HG03159 (cell line): ENCODE measurements around the gene MUC4.
"Not testable (repeated sequence)": the region's sequence is repeated elsewhere in the genome, so short reads cannot be mapped to it uniquely, and the experiment has no call there.

Experiments used
- ATAC-seq: cut with Tn5 transposase; IDR thresholded peaks from one replicate; pipeline ENCODE4 v1.9.1; 2021; ENCODE audit warnings: mild to moderate bottlenecking, moderate library complexity; ENCODE audit not compliant: unreplicated experiment

The MUC4 gene

DNA sequence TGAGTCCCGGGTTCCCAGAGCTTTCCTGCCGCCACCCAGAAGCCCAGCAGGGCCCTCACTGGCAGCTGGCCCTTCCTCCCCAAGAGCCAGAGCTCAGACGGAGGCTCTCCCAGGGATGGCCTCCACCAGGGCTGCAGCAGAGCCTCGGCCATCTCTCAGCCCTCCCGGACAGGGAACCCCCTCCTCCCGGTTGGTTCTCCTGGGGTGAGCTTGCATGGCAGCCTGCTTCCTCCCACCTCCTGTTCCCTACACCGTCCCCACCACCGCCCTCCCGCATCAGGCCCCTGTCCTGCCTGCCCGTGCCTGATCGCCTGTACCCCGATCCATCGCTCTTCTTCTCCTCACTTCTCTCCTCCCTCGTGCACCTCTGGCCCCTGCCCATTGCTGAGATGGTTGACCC, 24.1 kb upstream of the MUC4 start:
- ATAC-seq: no peak

DNA sequence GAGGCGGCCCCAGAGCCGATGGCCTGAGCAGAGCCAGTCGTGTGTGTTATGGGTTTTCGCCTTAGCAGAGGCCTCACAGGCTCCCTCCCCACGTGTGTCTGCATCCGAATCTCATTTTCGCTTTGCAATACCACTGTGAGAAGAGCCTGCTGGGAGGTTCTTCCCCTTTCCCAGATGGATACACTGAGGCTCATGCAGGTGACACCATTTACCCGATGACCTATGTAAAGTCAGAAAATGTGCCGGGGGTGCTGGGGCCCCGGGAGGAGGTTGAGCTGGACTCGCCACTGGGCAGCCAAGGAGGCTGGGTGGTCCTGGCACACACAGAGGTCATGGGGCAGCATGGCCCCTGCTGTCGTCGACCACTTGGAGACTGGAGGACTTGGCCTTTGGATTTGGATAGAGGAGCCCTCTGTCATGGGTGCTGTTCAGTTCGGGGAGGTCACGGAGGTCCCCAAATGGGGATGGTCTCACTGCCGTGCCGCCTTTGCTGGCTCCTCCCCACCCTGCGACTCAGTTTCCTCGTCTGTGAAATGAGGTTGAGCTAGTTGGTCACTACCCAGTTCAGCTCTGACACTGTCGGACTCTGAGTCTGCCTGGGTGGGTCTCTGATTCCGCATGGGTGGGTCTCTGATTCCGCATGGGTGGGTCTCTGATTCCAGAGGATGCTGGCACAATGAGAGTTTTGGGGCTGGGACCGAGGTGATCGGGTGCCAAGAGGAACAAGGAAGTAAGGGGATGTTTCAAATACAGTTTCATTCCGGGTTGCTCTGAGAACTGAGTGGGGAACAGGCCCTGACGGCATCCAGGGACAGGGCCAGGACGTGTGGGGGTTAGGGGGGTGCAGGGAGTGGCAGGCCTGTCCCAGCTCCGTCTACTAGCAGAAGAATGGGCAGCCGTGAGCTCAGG, 23.2 kb upstream of the MUC4 start:
- ATAC-seq: no peak

DNA sequence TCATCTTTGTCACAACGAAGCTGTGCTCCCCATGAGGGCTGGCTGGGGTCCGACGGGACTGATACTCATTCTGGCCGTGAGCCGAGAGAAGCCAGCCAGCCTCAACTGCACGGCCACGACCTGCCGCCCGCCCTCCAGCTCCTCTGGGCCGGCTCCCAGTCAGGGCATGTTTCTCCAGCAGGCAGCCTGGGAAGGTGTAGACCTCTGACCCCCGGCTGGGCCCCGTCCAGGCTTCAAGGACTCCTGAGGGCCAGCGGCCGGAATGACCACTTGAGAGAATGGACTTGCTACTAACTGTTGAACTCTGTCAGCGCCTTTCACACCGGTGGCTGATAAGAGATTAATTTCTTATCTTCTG, 18.1 kb upstream of the MUC4 start:
- no peak for ATAC-seq

DNA sequence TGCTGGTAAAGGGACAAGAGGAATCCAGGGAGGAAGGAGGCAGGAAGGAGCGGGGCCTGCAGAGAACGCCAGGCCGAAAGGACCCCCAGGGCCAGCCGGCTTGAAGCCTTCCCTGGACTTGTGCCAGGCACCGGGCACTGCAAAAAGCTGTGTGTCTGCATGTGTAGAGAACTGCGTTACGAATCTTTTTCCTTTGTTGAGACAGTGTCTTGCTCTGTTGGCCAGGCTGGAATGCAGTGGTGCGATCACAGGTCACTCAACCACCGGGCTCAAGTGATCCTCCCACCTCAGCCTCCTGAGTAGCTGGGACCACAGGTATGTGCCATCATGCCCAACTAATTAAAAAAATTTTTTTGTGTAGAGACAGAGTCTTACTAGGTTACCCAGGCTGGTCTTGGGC, 17.0 kb upstream of the MUC4 start:
- no peak for ATAC-seq

DNA sequence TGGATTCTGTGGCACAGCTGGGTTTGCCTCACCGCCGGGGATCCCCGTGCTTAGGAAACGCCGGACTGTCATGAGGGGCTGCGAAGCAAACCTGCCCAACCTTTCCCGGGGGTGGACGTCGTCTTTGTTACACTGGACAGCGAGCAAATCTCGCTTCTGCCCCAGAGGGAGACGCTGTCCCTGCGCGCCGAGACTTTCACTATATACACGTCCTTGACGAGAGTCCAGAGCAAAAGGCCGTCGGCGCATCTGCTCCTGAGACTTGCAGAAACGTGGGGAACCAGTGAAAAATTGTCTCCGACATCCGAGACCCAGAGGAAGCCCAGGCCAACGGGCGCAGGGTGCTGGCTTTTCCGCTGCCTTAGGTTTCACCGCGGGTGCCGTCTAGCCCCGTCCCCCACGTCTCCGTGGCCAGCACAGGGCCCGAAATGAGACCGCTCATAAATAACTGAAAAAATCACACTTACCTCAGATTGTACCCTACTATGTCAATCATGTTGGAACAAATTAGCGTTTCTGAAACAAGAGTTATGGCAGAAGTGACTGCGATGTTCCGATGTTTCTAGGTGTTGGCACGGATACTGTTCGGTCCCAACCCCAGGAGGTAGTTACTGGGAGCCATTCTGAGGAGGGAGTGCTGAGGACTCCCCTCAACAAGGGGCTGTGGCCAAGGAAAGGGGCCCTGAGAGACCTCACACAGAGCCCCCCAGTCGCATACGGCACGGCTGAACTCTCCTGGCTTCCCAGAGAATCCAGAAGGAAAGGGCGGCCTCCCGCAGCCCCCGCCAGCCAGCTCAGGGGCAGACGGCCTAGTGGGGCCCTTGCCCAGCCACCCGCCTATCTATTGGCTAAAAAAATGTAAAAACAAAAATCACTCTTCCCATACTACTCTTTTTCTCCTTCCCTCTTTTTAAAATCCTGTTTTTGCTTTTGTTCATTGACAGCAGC, 14.4 kb upstream of the MUC4 start:
- no peak for ATAC-seq

DNA sequence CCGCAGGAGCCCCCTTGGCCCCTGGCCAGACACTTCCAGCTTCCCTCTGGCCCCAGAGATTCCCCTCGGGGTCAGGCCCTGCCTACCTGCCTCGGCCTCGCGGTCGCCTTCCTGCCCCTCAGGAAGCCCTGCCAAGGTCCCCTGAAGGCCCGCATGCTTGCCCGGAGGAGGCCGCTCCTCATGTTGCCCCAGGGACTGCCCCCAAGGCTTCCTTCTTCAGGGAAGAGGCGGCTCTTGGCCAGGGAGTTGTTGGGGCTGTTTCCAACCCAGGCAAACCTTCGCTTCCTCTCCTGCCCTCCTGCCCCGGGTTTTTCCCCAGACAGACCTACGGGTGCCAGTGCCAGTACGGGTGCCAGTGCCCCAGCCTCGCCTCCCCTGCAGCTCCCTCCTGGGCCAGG, 13.5 kb upstream of the MUC4 start:
- no peak for ATAC-seq

DNA sequence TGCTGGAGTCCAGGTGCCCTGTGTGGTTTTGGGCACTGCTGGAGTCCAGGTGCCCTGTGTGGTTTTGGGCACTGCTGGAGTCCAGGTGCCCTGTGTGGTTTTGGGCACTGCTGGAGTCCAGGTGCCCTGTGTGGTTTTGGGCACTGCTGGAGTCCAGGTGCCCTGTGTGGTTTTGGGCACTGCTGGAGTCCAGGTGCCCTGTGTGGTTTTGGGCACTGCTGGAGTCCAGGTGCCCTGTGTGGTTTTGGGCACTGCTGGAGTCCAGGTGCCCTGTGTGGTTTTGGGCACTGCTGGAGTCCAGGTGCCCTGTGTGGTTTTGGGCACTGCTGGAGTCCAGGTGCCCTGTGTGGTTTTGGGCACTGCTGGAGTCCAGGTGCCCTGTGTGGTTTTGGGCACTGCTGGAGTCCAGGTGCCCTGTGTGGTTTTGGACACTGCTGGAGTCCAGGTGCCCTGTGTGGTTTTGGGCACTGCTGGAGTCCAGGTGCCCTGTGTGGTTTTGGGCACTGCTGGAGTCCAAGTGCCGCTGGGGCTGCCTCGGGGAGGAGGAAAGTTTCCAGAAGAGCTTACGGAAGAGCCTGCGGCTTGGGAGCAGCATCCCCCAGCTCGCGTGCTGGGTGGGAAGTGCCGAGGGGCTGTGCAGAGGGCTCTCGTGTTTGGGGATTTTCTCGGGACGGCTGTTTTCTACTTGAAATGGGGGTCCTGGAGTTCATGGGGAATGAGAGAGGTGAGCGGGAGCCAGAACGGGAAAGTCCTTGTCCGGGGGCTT, 12.9 kb upstream of the MUC4 start:
- ATAC-seq: not testable (repeated sequence)

DNA sequence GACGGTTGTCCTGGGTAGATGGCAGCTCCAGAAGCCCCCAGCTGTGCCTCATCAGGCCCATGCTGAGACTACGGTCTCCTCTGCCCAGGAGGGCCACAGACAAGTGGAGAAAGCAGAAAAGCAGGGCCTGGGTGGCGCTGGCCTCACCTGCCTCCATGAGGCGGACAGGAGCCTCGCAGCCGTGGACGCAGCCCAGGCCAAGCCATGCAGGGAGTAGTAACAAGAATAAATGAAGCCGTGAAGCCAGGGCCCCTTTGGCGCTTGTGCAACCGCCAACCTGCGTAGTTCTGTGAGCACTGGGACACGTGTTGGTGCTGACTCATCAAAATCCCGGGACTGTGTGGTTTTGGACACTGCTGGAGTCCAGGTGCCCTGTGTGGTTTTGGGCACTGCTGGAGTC, 12.3 kb upstream of the MUC4 start:
- no peak for ATAC-seq

DNA sequence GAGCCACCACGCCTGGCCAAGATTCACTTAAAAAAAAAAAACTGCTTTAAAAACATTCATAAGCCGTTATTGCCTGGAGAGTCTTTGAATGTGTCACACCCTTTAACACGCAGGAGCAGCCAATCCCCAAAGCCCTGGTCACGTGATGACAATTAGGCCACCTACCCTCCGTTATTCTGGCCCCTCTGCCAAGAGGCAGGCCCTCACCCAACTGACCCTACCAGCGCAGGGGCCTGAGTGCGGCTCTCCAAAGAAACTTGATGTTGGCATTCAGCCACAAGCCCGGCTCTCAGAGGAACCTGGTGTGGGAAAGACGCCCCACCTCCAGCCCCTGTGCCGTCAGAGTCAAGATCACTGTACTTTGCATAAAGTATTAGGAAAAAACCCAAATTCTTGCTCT, 11.6 kb upstream of the MUC4 start:
- no peak for ATAC-seq

DNA sequence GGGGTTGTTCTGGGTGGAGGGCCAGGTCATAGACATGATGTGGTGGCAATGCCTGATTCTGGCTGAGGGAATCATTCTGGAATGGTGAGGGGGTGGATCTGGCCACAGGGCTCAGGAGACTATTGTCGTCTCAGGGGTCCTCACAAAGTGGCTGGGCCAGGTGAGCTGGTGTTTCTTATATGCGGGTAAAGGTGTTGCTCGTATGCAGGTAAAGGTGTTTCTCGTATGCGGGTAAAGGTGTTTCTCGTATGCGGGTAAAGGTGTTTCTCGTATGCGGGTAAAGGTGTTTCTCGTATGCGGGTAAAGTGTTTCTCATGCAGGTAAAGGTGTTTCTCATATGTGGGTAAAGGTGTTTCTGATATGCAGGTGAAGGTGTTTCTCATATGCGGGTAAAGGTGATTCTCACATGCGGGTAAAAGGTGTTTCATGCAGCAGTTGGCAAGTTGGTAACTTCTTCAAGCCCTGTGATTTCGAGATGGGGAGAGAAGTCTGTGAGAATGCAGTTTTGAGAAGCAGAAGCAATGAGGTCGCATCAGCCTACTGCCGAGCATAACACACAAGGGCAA, 10.5 kb upstream of the MUC4 start:
- ATAC-seq: no peak

DNA sequence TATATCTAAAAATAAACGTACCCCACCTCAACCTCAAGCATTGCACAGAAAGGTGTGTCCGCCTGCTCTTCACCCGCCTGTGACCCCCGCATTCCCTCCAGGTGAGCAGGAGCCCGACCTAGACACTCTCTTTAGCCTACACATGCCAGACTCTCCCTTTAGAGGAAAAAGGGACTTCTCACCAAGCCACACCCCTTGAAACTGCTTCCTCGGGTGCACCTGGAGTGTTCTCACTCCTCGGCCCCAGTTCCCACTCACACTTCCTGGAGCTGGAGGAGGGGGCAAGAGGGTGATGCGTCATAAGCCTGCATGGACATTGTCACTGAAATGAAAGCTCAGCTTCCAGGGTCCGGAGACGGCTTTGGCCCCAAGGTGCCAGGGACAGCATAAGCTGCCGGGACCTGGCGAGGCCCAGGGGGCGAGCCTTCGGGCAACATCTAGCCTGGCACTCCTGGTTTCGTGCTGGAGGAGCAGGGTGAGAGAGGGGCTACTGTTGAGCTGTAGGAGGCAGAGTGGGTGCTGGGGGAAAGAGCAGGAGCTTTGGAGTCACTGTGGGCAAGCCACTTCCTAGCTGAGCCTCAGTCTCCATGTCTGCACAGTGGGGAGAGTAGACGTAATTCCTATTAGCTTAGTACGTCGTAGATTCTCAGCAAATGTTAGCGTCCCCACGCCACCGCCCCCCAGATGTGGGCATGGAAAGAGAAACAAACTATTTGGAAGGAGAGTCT, 9.8 kb upstream of the MUC4 start:
- no peak for ATAC-seq

DNA sequence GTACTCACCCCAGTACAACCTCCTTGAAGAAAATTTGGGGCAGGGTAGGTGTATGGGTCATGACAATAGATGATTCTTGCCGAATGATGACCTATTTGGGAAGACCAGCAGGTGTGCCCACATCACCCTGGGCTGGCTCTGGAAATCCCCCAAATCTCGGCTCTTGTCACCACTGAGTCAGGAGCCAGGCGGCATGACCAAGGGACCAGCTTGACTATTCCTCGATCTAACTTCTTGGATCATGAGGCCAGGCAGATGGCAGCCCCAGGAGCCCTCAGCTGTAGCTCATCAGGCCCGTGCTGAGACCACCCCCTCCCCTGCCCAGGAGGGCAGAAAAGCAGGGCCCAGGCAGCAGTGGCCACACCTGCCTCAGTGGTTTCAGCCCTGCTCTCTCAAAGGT, 9.2 kb upstream of the MUC4 start:
- ATAC-seq: no peak

DNA sequence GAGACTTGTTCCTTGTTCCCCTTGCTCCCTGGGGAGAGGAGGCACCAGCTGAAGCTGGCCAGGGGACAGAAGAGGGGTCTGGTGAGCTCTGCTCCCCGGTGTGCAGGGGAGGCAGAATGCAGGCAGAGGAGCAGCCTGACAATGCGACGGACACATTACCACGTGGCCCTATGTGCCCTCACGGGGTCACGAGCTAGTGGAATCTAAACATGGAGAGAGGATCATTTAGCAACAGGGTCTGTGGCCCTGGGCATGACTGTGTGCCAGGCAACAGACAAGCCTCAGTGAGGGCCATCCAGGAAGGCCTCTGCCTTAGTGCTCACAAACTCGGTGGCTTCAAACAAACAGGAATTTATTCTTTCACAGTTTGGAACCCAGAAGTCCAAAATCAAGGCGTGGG, 8.5 kb upstream of the MUC4 start:
- ATAC-seq: no peak

DNA sequence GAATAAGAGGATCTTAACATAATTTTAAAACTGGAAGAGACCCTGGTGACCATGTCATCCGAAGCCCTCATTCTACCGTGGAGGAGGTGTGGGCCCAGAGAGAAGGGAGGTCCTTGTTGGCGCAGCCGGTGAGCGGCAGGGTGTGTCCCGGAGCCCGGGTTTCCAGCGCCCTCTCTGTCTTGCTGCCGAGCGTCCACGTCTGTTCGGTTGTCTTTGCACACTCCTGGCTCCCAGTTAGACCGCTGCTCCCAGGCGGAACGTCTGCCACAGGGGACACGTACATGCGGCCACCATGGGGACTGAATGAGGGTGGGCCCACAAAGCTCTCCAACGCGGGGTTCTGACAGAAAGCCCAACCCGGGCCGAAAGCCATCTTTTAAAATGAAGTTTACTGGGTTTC, 6.6 kb upstream of the MUC4 start:
- no peak for ATAC-seq

DNA sequence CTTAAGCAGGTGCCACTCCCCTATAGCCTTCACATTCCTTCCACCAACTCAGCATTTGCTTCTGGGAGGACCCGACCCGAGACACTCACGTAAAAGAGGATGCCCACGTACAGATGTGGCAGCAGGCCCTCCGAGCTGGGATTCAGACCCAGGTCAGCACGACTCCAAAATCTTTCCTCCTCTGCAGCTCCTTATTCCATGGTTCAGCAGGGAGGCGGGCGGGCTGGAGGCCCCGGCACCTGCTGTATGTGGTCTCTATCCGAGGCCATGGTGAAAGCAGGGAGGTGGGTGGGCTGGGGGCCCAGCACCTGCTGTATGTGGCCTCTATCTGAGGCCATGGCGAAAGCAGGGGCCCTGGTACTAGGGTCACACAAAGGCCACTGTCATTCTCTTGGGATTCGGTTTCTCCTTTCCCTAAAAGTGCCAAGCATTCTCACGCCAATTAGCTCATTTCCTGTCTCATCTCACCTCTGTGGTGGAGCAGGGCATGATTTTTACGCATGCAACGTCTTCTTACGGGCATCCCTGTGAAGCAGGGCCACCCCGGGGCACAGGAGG, 5.9 kb upstream of the MUC4 start:
- ATAC-seq: no peak

DNA sequence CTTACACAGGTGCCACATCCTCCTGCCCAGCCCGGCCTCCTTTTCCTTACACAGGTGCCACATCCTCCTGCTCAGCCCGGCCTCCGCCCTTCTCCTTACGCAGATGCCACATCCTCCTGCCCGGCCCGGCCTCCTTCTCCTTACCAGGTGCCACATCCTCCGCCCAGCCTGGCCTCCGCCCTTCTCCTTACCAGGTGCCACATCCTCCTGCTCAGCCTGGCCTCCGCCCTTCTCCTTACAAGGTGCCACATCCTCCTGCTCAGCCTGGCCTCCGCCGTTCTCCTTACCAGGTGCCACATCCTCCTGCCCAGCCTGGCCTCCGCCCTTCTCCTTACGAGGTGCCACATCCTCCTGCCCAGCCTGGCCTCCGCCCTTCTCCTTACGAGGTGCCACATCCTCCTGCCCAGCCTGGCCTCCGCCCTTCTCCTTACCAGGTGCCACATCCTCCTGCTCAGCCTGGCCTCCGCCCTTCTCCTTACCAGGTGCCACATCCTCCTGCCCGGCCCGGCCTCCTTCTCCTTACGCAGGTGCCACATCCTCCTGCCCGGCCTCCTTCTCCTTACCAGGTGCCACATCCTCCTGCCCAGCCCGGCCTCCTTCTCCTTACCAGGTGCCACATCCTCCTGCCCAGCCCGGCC, 4.7 kb upstream of the MUC4 start:
- ATAC-seq: not testable (repeated sequence)

DNA sequence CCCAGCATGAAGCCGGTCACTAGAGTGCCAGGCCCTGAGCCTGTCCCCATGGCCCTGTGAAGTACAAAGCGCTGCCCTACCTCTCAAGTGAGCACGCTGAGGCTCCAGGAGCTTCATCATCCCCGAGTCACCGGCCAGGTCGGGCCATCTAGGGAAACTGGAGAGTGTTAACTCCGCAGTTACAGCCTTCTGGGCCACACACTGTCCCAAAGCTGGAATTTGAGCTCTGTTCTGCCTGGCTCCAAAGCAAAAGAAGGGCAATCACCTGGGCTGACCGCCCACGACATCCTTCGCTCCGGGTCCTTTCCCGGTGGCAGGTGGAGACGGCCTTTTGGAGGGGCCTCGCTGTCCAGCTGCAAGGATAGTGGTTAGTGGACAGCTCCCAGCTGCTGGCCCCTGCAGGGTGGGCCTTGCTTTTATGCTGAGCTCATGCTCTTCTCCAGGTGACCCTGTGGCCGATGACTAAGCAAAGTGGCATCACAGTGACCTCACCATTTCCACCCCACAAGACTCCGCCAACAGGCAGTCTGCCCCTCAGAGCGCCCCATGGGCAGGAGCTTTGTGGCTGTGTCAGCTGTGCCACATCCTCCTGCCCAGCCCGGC, 3.5 kb upstream of the MUC4 start:
- ATAC-seq: no peak

DNA sequence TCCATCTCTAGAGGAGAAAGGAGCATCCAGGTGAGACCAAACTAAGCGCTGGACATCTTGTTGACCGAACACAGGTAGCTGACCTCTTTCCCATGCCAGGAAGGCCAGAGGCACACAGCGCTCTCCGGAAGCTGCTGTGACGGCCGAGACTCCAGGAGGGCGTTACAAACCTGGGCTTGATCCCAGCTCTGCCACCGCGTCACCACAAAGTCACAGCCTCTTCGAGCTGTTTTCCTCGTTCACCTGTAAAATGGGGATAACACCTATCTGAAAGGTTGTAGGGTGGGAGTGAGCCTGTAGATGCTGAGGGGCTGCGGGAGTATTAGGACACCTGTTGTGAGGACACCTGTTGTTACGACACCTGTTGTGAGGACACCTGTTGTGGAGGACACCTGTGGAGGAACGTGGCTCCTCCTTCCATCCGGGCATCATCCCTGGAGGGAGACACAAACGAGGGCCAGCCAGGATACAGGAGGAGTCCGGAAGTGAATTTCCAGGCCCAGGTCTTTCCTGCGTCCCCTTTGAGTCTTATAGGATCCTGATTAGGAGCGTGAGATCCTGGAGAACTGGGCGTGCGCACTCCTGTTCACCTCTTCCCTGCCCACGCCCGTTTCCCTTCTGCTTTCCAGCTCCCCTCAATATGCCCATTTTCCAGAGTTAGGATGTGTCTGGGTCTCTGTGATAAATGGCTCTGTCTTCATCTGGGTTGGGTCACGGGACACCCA, 2.3 kb upstream of the MUC4 start:
- ATAC-seq: no peak
